GM23338 (cell line): ENCODE results near the gene NRXN2.

Experiments used
- CTCF ChIP-seq, 2 experiments: fragments of 200-600 bp in 1 of 2; sonication (generic) in 1 of 2; conservative IDR thresholded peaks; 2 replicates each; pipeline versions ENCODE4 v1.5.1 to v1.6.1; 2016 to 2017; ENCODE audit warnings: antibody characterized with exemption in 2 of 2, low read depth in 2 of 2, mild to moderate bottlenecking in 2 of 2, moderate library complexity in 1 of 2
- ETS1 ChIP-seq: IDR thresholded peaks from 2 replicates; pipeline ENCODE4 v1.6.1; 2016; ENCODE audit warnings: antibody characterized with exemption

GRCh38 chr11:64766881-64767280 lies 43.9 kb upstream of the NRXN2 start:
- TF ChIP-seq ETS1 (no peak), CTCF (conservative IDR thresholded peaks at IDR 0.05; ENCODE audit: low read depth in 2 of 2) (no peak)
